GM12872 (cell line): ENCODE measurements around the gene CLP1.

Source experiments
- TF ChIP-seq, protein P1 (sequence below): IDR thresholded peaks from 3 replicates; pipeline ENCODE4 v1.5.1; 2011; ENCODE audit warnings: low read depth, mild to moderate bottlenecking, low read length, moderate library complexity; ENCODE audit not compliant: insufficient read depth

Gene CLP1

DNA sequence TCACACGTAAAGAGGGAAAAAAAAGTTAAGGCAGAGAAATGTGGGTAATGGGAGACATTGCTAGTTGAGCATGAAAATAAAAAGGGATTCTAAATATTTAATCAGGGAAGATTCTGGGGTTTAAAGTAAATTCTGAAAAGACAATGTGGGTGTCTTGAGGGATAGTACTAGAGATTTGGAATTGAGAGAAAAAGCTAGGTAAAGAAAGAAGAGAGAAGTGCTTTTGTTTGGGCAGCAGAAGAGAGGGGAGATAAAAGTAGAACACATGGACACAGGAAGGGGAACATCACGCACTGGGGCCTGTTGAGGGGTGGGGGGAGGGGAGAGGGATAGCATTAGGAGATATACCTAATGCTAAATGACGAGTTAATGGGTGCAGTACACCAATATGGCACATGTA, 4.4 kb upstream of the CLP1 start:
- TF ChIP-seq, protein P1, sequence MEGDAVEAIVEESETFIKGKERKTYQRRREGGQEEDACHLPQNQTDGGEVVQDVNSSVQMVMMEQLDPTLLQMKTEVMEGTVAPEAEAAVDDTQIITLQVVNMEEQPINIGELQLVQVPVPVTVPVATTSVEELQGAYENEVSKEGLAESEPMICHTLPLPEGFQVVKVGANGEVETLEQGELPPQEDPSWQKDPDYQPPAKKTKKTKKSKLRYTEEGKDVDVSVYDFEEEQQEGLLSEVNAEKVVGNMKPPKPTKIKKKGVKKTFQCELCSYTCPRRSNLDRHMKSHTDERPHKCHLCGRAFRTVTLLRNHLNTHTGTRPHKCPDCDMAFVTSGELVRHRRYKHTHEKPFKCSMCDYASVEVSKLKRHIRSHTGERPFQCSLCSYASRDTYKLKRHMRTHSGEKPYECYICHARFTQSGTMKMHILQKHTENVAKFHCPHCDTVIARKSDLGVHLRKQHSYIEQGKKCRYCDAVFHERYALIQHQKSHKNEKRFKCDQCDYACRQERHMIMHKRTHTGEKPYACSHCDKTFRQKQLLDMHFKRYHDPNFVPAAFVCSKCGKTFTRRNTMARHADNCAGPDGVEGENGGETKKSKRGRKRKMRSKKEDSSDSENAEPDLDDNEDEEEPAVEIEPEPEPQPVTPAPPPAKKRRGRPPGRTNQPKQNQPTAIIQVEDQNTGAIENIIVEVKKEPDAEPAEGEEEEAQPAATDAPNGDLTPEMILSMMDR: no peak

- TF ChIP-seq, protein P1: no peak
These were observed 723 bp upstream of the CLP1 start for GRCh38 chr11:57656885-57657193.

- TF ChIP-seq, protein P1: no peak
These were observed 430 bp downstream of the CLP1 start for GRCh38 chr11:57658023-57658361.

DNA sequence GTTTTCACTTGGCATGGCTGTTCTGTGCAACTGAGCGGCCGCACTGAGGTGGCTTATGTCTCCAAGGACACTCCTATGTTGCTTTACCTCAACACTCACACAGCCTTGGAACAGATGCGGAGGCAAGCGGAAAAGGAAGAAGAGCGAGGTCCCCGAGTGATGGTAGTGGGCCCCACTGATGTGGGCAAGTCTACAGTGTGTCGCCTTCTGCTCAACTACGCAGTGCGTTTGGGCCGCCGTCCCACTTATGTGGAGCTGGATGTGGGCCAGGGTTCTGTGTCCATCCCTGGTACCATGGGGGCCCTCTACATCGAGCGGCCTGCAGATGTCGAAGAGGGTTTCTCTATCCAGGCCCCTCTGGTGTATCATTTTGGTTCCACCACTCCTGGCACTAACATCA, 2.1 kb downstream of the CLP1 start:
- TF ChIP-seq, protein P1: no peak

DNA sequence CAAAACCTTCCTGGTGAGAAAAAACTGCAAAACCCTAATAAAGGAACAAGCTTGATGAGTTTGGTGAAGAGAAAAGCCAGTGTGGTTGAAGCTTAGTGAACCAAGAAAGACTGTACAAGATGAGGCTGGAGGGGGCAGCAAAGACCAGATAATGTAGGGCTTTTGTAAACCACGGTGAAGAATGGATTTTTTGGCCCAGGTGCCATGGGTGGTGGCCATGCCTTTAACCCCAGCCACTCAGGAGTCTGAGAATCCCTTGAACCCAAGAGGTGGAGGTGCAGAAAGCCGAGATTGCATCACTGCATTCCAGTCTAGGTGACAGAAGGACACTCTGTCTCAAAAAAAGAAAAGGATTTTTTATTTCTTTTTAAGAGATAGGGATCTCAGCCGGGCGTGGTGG, 5.3 kb downstream of the CLP1 start:
- TF ChIP-seq, protein P1: peak; percentile 27; the same call in 2 of the 3 replicates

DNA sequence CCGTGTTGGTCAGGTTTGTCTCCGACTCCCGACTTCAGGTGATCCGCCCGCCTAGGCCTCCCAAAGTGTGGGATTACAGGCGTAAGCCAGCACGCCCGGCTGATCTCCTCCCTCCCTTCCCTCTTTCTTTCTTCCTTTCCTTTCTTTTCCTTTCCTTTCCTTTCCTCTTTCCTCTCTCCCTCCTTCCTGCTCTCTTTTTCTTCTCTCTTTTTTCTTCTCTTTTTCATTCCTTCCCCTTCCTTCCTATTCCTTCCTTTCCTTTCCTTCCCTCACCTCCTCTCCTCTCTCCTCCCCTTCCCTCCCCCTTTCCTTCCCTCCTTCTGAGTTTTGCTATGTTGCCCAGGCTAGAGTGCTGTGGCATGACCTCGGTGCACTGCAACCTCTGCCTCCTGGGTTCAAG, 6.4 kb downstream of the CLP1 start:
- TF ChIP-seq, protein P1: no peak

DNA sequence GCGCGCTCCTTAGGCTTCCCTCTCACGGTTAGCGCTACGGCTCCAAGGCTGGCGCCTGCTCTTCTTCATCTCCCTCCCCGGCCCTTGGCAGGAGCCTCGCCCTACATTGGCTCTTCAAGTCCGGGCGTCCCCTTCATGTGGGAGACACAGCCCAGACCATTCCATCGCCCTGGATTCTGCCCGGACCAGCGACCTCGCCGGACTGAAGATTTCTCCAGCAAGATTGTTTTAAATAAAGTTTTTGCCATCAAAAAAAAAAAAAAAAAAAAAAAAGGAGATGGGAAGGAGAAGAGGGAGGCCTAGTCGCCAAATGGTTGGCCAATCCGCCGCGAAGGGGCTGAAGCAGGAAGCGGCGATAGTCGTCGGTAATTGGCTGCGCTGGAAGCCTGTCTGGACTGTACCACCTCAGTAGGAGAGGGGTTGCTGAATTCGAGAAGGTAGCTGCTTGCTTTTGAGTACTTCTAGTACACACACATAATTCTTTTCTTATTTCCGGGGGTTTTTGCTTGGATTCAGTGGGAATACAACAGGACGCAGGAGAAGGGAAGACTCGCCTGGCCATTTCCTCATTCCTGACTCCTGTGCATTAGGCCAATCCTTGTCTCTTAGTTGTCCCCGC, 9.7 kb downstream of the CLP1 start:
- TF ChIP-seq, protein P1: no peak
